Neural progenitor cell (in vitro differentiated cells): ENCODE measurements around the gene PDE3A.

Source experiments
- CTCF ChIP-seq: fragments of 200-600 bp; sonication (generic); IDR thresholded peaks from 2 replicates; pipeline ENCODE4 v1.5.1; 2017; ENCODE audit warnings: antibody characterized with exemption, mild to moderate bottlenecking
- EZH2 ChIP-seq: fragments of 200-600 bp; sonication (generic); IDR thresholded peaks from 2 replicates; pipeline ENCODE4 v1.6.1; 2017; ENCODE audit warnings: antibody characterized with exemption, mild to moderate bottlenecking, moderate library complexity
- EZH2phosphoT487 ChIP-seq: fragments of 200-600 bp; sonication (generic); IDR thresholded peaks from 2 replicates; pipeline ENCODE4 v1.6.1; 2017; ENCODE audit warnings: antibody characterized with exemption

GRCh38 chr12:20434996-20435395, 66.7 kb downstream of the PDE3A start:
- TF ChIP-seq CTCF (no peak), EZH2phosphoT487 (no peak), EZH2 (no peak)
